ENCODE results near the gene GABBR2.

GABBR2 gene

GRCh38 chr9:98344581-98344980 lies 364.2 kb downstream of the GABBR2 start:
- H3K27me3 ChIP-seq (ENCODE audit: insufficient read depth, poor library complexity, severe bottlenecking) = peaks cover 10% of the 10 kb centered on the region
- H3K4me3 ChIP-seq (ENCODE audit: severe bottlenecking) = no peak overlapping the region
- no peak for DNase-seq (ENCODE audit: low spot score)
- no peaks in the 10 kb centered on the region for H3K9me3 ChIP-seq (ENCODE audit: severe bottlenecking)
- no peak for ATAC-seq (ENCODE audit: low read depth)
- H3K27ac ChIP-seq (ENCODE audit: poor library complexity, severe bottlenecking) = no peak overlapping the region
- TF ChIP-seq CTCF (IDR thresholded peaks at IDR 0.05; ENCODE audit: poor library complexity, severe bottlenecking) = no peak
- no peaks in the 10 kb centered on the region for H3K36me3 ChIP-seq (ENCODE audit: low read depth)
- no peaks in the 10 kb centered on the region for H3K4me1 ChIP-seq (ENCODE audit: insufficient read depth, poor library complexity, severe bottlenecking)

- H3K27me3 ChIP-seq (ENCODE audit: insufficient read depth, poor library complexity, severe bottlenecking) = peaks cover 10% of the 10 kb centered on the region
- H3K27ac ChIP-seq (ENCODE audit: poor library complexity, severe bottlenecking) = no peak overlapping the region
- H3K9me3 ChIP-seq (ENCODE audit: severe bottlenecking) = no peaks in the 10 kb centered on the region
- TF ChIP-seq CTCF (IDR thresholded peaks at IDR 0.05; ENCODE audit: poor library complexity, severe bottlenecking) = no peak
- H3K4me1 ChIP-seq (ENCODE audit: insufficient read depth, poor library complexity, severe bottlenecking) = no peaks in the 10 kb centered on the region
- H3K4me3 ChIP-seq (ENCODE audit: severe bottlenecking) = no peak overlapping the region
- ATAC-seq (ENCODE audit: low read depth) = no peak
- no peak for DNase-seq (ENCODE audit: low spot score)
- H3K36me3 ChIP-seq (ENCODE audit: low read depth) = no peaks in the 10 kb centered on the region
Measured at GRCh38 chr9:98342820-98343210, 365.9 kb downstream of the GABBR2 start.

- Histone ChIP-seq H3K27me3 (ENCODE audit: insufficient read depth, poor library complexity, severe bottlenecking) (peaks cover 7% of the 10 kb centered on the region), H3K36me3 (ENCODE audit: low read depth) (no peaks in the 10 kb centered on the region)
- no peak for TF ChIP-seq CTCF (IDR thresholded peaks at IDR 0.05; ENCODE audit: poor library complexity, severe bottlenecking)
Measured at GRCh38 chr9:98342098-98342819, 366.5 kb downstream of the GABBR2 start.

GRCh38 chr9:98341157-98342097 lies 367.3 kb downstream of the GABBR2 start:
- no peak for ATAC-seq (ENCODE audit: low read depth)
- Histone ChIP-seq H3K4me1 (ENCODE audit: insufficient read depth, poor library complexity, severe bottlenecking) (no peaks in the 10 kb centered on the region), H3K9me3 (ENCODE audit: severe bottlenecking) (no peaks in the 10 kb centered on the region), H3K36me3 (ENCODE audit: low read depth) (no peaks in the 10 kb centered on the region), H3K27me3 (ENCODE audit: insufficient read depth, poor library complexity, severe bottlenecking) (peaks cover 3% of the 10 kb centered on the region), H3K27ac (ENCODE audit: poor library complexity, severe bottlenecking) (no peak overlapping the region), H3K4me3 (ENCODE audit: severe bottlenecking) (no peak overlapping the region)
- no peak for TF ChIP-seq CTCF (IDR thresholded peaks at IDR 0.05; ENCODE audit: poor library complexity, severe bottlenecking)
- DNase-seq (ENCODE audit: low spot score) = no peak

More at GRCh38 chr9:98342098-98342819, 366.5 kb downstream of the GABBR2 start:
- no peak for ATAC-seq (ENCODE audit: low read depth)
- Histone ChIP-seq H3K4me1 (ENCODE audit: insufficient read depth, poor library complexity, severe bottlenecking) (no peaks in the 10 kb centered on the region), H3K4me3 (ENCODE audit: severe bottlenecking) (no peak overlapping the region), H3K9me3 (ENCODE audit: severe bottlenecking) (no peaks in the 10 kb centered on the region), H3K27ac (ENCODE audit: poor library complexity, severe bottlenecking) (no peak overlapping the region)
- no peak for DNase-seq (ENCODE audit: low spot score)
